Measurements from ENCODE around the gene POLR2E.

GRCh38 chr19:1132552-1133383, 37.6 kb upstream of the POLR2E start:
- TF ChIP-seq POLR2A (IDR thresholded peaks at IDR 0.05; ENCODE audit: control extremely low read depth in 1 of 2, low read depth in 2 of 2, low read length in 2 of 2), result no peak
- TF ChIP-seq CTCF (IDR thresholded peaks at IDR 0.05; ENCODE audit: control extremely low read depth in 1 of 3, insufficient read depth in 1 of 3, low read depth in 1 of 3, low read length in 3 of 3), result no peak
- no peak for TF ChIP-seq MAX (IDR thresholded peaks at IDR 0.05)
- no peak for TF ChIP-seq POLR2AphosphoS5 (IDR thresholded peaks at IDR 0.05; ENCODE audit: low read depth, low read length)
- TF ChIP-seq CEBPB (IDR thresholded peaks at IDR 0.05; ENCODE audit: low read depth, low read length), result no peak
- no peak for TF ChIP-seq TAF1 (IDR thresholded peaks at IDR 0.05; ENCODE audit: low read depth, low read length)
- no peak for TF ChIP-seq TCF12 (IDR thresholded peaks at IDR 0.05; ENCODE audit: low read depth, low read length)
- TF ChIP-seq USF2 (IDR thresholded peaks at IDR 0.05; ENCODE audit: low read length), result no peak
- no peak for TF ChIP-seq SP1 (IDR thresholded peaks at IDR 0.05; ENCODE audit: low read depth, low read length)
- TF ChIP-seq NANOG (IDR thresholded peaks at IDR 0.05; ENCODE audit: insufficient read depth, low read depth, low read length, poor library complexity, severe bottlenecking), result no peak
- no peak for TF ChIP-seq CBX5 (IDR thresholded peaks at IDR 0.05; ENCODE audit: low read depth, low read length)
- TF ChIP-seq EZH2 (IDR thresholded peaks at IDR 0.05; ENCODE audit: low read depth, low read length, severe bottlenecking), result no peak
